Activated CD4-positive, CD25-positive, alpha-beta regulatory T cell treated with anti-CD3 and anti-CD28 coated beads, Interleukin-2, amount 50 U/mL, for 72 hours (primary cell): ENCODE measurements around the gene ERMARD.
"Not testable (repeated sequence)": the region's sequence is repeated elsewhere in the genome, so short reads cannot be mapped to it uniquely, and the experiment has no call there.

Source experiments
- DNase-seq: peaks from one replicate; pipeline ENCODE4 v3.0.0; 2021

The ERMARD gene

GRCh38 chr6:169738204-169738975 is 13.0 kb upstream of the ERMARD start:
- DNase-seq = no peak

GRCh38 chr6:169738976-169739529 is 12.4 kb upstream of the ERMARD start:
- DNase-seq = no peak

GRCh38 chr6:169741344-169741743 is 10.1 kb upstream of the ERMARD start:
- no peak for DNase-seq

GRCh38 chr6:169745405-169745804 is 6.0 kb upstream of the ERMARD start:
- DNase-seq = no peak

GRCh38 chr6:169746556-169746955 is 4.9 kb upstream of the ERMARD start:
- no peak for DNase-seq

GRCh38 chr6:169752074-169752623 is 727 bp downstream of the ERMARD start:
- no peak for DNase-seq

GRCh38 chr6:169755162-169755561 is 3.7 kb downstream of the ERMARD start:
- DNase-seq = no peak

- no peak for DNase-seq
Measured at GRCh38 chr6:169763308-169763707, 11.9 kb downstream of the ERMARD start.

GRCh38 chr6:169763881-169764280 is 12.5 kb downstream of the ERMARD start:
- no peak for DNase-seq

- DNase-seq = not testable (repeated sequence)
Measured at GRCh38 chr6:169765789-169766188, 14.4 kb downstream of the ERMARD start.

- no peak for DNase-seq
Measured at GRCh38 chr6:169766232-169766631, 14.8 kb downstream of the ERMARD start.

GRCh38 chr6:169766921-169767736 is 15.7 kb downstream of the ERMARD start:
- no peak for DNase-seq

GRCh38 chr6:169774347-169774746 is 22.9 kb downstream of the ERMARD start:
- DNase-seq = no peak

- DNase-seq = no peak
Measured at GRCh38 chr6:169775321-169775720, 23.9 kb downstream of the ERMARD start.

- DNase-seq = no peak
Measured at GRCh38 chr6:169776379-169776778, 25.0 kb downstream of the ERMARD start.

GRCh38 chr6:169777896-169778295 is 26.5 kb downstream of the ERMARD start:
- DNase-seq = no peak

- no peak for DNase-seq
Measured at GRCh38 chr6:169778646-169779045, 27.2 kb downstream of the ERMARD start.

- no peak for DNase-seq
Measured at GRCh38 chr6:169779092-169779815, 27.8 kb downstream of the ERMARD start.

- no peak for DNase-seq
Measured at GRCh38 chr6:169779896-169780295, 28.5 kb downstream of the ERMARD start.

- DNase-seq = no peak
Measured at GRCh38 chr6:169780571-169781091, 29.2 kb downstream of the ERMARD start.

- DNase-seq = no peak
Measured at GRCh38 chr6:169782966-169783365, 31.5 kb downstream of the ERMARD start.

GRCh38 chr6:169783401-169783800 is 32.0 kb downstream of the ERMARD start:
- no peak for DNase-seq
